SU-DHL-6 (cell line): ENCODE results near the gene KCTD14.

ENCODE experiments used
- EZH2phosphoT487 ChIP-seq: fragments of 200-600 bp; sonication (generic), shearing (Covaris generic); conservative IDR thresholded peaks from 2 replicates; pipeline ENCODE4 v1.6.1; 2018; ENCODE audit warnings: mild to moderate bottlenecking, antibody characterized with exemption, low read length, moderate library complexity, mixed read lengths
- TF ChIP-seq, protein P1 (sequence below): fragments of 200-600 bp; sonication (generic); IDR thresholded peaks from one replicate; pipeline ENCODE4 v1.5.1; 2017; ENCODE audit warnings: antibody characterized with exemption, mild to moderate bottlenecking, low read length, moderate library complexity; ENCODE audit not compliant: insufficient read depth, poor library complexity, severe bottlenecking

DNA sequence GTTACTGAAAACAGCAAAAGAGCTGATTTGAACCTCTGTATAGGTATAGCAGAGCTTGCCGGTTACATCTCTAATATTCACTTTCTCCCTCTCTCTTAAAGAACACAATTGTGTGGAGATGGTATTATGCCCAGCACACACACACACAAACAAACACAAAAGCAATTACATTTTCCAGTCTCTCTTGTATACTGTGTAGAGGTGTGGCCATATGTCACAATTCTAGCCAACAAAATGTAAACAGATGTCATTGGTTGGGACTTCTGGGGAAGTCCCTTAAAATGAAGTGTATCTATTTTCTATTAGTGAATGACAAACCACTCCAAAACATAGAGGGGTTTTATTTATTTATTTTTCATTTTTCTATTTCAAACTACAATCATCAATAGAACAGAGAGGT is 12.8 kb downstream of the KCTD14 start:
- TF ChIP-seq, protein P1, sequence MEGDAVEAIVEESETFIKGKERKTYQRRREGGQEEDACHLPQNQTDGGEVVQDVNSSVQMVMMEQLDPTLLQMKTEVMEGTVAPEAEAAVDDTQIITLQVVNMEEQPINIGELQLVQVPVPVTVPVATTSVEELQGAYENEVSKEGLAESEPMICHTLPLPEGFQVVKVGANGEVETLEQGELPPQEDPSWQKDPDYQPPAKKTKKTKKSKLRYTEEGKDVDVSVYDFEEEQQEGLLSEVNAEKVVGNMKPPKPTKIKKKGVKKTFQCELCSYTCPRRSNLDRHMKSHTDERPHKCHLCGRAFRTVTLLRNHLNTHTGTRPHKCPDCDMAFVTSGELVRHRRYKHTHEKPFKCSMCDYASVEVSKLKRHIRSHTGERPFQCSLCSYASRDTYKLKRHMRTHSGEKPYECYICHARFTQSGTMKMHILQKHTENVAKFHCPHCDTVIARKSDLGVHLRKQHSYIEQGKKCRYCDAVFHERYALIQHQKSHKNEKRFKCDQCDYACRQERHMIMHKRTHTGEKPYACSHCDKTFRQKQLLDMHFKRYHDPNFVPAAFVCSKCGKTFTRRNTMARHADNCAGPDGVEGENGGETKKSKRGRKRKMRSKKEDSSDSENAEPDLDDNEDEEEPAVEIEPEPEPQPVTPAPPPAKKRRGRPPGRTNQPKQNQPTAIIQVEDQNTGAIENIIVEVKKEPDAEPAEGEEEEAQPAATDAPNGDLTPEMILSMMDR = no peak
- TF ChIP-seq EZH2phosphoT487 = no peak
